Body of pancreas (tissue), 4 donors: ENCODE data around the gene CCDC91.

Experiments used
- POLR2A ChIP-seq, 3 donors: fragments of 450-650 bp; IDR thresholded peaks; one replicate each; pipeline ENCODE4 v1.6.1; 2016; ENCODE audit warnings: antibody characterized with exemption in 3 of 3, mild to moderate bottlenecking in 2 of 3
- TF ChIP-seq, protein P1 (sequence below), 7 experiments: fragments of 450-650 bp in 4 of 7; fragments of 200-600 bp in 3 of 7; sonication (generic) in 3 of 7; IDR thresholded peaks; one replicate each; pipeline ENCODE4 v1.5.1; 2016 to 2019; ENCODE audit warnings: antibody characterized with exemption in 7 of 7

DNA sequence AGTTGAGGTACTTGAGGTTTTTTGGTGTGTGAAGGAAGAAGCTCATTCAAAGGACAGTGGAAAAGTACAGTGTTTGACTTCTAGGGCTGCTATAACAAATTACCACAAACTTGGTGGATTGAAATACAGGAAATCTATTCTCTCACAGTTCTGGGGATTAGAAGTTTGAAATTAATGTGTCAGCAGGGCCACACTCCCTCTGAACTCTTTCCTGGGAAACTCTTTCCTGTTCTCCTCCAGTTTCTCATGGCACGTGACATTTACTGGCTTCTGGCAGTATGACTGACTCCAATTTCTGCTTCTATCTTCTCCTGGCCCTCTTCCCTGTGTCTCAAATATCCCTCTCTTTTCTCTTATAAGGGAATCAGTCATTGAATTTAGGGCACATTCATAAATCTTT, 160.2 kb downstream of the CCDC91 start:
- TF ChIP-seq, protein P1, sequence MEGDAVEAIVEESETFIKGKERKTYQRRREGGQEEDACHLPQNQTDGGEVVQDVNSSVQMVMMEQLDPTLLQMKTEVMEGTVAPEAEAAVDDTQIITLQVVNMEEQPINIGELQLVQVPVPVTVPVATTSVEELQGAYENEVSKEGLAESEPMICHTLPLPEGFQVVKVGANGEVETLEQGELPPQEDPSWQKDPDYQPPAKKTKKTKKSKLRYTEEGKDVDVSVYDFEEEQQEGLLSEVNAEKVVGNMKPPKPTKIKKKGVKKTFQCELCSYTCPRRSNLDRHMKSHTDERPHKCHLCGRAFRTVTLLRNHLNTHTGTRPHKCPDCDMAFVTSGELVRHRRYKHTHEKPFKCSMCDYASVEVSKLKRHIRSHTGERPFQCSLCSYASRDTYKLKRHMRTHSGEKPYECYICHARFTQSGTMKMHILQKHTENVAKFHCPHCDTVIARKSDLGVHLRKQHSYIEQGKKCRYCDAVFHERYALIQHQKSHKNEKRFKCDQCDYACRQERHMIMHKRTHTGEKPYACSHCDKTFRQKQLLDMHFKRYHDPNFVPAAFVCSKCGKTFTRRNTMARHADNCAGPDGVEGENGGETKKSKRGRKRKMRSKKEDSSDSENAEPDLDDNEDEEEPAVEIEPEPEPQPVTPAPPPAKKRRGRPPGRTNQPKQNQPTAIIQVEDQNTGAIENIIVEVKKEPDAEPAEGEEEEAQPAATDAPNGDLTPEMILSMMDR (IDR thresholded peaks at IDR 0.05), result no peak
- TF ChIP-seq POLR2A (IDR thresholded peaks at IDR 0.05), result no peak
